GM20431 (cell line): ENCODE data around the gene A4GALT.

Experiments
- in situ Hi-C: fragments of 300-500 bp; cut with MseI, MboI; formaldehyde crosslinking; loops from one replicate; pipeline ENCODE4 v1.15.0; 2020; ENCODE audit warnings: low sequenced_read_pairs; ENCODE audit not compliant: unreplicated experiment

Gene A4GALT

DNA sequence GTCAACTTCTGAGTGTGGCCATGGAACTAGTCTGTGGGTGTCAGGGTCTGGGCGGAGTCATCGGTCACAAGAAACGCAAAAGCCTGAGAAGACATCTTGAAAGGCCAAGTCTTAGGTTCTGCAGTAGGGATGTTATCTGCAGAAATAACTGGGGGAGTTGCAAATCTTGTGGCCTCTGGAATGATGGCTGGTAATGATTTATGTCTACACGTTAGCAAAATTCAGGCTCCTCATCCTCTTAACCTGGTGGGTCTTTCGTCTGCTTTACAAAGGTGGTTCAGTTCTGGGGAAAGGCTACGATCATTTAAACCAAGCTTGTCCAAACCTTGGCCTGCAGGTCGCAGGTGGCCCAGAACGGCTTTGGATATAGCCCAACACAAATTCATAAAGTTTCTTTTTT is 64.1 kb downstream of the A4GALT start:
- in situ Hi-C loops, result no loop called here

DNA sequence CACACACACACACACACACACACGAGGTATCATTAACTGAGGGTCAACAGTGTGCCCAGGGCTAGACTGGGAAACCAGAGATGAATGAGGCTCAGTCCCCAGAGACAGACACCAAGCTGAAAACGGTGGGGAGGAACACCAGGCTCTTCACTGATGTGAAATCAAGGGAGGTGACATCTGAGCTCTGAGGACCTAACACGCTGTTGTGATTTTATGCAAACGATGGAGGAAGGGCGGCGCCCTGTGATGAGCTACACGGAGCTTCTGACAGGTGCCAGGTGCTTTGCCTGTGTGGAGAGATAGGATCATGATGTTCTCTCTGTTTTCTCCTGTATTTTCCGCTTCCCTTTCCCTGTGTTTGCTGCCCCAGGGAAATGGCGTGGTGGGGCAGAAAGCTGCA is 65.0 kb downstream of the A4GALT start:
- in situ Hi-C loops, result no loop called here

DNA sequence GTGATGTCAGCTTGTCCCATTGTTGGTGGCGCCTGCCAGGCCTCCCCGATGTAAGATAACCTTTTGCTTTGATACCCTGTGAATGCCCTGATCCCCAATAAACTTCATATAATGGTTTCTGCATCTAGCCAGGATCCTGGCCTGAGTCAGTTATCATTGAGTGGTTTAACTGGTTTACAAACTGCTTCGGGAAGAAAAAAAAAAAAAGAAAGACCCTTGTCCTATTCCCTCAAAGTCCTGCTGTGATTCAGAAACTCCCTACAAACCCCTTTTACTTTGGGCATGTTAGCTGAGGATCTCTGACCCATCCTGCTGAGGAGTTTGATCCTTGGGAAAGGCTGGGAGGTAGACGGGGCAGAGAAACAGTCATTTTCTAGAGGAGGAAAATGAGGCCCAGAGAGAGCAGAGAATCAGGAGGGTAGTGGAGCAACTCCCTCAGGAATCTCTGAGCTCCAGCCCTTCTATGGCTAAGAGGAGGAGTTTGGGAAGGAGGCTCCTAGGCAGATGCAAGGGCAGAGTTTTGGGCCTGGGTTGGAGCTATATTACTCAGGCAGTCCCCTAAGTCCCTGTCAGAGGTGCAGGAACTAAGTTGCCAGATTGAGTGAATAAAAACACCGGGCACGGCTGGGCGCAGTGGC is 66.1 kb downstream of the A4GALT start:
- in situ Hi-C loops, result no loop called here

DNA sequence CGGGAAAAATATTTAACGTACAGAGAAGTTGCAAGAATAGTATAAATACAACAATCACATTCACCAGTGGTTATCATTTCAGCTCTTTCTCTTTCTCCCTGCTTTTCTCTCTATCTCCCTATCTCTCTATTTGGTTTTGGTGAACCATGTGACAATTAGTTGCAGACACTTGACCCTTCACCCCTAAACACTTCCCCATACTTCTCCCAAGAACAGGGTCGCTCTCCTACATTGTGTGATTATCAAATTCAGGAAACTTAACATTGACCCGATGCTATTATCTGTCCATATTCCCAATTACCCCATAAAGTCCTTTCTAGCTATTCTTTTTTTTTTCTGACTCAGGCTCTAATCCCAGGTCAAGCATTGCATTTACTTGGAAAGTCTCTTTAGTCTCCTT is 66.7 kb downstream of the A4GALT start:
- in situ Hi-C loops, result no loop called here

DNA sequence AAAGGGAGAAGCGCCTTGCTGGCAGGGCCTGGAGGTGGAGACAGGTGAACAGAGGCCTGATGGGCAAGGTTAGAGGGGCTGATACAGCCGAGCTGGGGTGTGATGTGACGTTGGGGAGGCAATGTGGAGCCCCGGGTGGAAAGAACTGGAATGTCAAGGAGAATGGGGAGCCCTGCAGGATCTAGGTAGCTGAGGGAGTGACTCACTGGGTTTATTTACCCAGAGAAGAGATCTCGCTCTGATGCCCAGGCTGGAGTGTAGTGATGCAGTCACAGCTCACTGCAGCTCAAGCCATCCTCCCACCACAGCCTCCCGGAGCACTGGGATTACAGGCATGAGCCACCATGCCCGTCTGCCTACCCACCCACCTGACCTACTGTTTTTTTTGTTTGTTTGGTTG is 69.5 kb downstream of the A4GALT start:
- in situ Hi-C loops, result no loop called here

DNA sequence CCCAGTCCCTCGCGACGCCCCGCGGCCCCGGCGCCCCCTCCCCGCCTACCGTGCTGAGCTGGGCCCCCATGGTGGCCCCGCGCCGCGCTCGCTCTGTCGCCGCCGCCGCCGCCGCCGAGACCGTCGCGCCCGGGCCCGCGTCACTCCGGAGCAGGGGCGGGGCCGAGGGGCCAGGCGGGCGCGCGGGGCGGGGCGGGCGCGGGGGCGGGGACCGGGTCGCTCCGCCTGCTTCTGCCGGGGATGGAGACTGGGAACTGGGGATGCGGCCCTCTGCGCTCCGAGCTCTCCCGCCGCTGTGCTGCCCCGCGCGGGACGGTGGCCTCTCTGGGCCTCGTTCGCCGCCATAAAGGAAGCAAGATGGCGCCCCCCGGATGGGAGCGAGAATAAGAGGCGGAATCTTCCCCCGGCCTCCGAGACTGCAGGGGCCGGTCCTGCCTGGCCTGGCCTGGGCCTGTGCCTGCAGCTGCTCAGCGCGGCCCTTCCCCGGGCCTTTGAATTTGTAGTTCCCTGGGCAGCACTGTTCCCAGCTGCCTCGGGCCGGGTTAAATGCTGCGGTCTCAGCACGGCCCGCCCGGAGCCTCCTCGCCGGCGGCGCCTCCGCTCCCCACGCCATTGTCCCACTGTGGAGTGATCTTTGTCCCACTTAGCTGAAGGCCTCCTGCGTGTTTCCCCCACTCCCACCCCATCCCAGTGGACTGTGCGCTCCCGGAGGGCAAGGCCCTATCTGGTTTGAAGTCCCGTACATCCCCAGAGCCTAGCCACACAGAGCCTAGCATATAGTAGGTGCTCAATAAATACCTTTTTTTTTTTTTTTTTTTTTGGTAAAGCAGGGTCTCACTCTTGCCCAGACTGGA is 71.2 kb downstream of the A4GALT start, which contains the start of gene CYB5R3:
Gene CYB5R3 (minus strand): TSS at position 147 of the 854 bp plus-strand sequence. CDS start 77 bp downstream, at position 70.
- in situ Hi-C loops, result no loop called here

DNA sequence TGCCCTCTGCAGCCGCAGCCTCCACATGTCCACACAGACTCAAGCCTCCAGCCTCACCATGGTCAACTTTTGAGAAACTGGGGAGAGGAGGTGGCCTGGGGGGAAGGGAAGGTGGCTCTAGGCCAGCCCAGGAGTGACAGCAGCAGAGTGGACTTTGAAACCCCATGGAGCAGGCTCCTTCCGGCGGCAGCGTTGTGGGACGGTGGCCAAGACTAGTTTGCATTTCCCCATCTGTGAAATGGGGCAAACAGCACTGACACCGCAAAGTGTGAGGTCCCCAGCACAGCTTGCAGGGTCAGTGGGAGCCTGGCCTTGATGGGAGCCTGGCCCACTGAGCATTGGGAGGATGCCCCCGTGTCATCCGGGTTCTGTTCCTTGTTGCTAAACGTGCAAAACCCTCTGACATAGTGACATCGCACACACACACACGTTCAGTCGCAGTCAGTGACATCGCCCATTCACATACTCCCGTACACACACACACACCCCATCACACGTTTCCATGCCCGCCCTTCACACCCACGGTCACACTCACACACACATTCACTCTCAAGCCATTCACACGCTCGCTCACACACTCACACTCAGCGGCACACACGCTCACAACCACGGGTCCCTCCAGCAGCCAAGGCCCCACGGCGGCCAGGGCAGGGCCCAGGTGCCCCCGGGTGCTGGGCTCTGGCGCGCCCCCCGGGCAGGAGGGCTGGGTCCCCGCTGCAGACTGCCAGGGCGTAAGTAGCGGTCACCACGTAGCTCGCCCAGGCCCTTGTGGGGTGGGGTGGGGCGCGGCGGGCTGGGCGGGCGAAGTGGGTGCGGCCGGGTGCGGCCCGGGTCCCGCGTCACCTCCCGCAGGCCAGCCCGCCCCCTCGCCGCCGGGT is 72.1 kb downstream of the A4GALT start:
- in situ Hi-C loops, result no loop called here

DNA sequence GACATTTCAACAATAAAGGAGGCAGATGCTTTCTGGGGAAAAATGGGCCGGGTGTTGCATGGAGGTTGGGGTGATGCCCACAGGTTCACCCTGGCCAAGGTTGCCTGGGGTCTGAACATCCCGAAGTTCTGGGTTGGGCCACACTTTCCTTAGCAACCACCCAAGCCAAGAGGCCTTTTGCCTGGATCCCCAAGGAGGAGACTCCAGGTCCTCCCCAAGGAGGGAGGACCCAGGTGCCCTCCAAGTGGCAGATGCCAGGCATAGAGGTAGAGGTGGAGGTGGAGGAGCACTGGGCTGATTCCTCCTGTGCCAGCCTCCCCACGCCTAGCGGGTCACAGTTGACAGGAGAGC is 72.7 kb downstream of the A4GALT start:
- in situ Hi-C loops, result no loop called here

DNA sequence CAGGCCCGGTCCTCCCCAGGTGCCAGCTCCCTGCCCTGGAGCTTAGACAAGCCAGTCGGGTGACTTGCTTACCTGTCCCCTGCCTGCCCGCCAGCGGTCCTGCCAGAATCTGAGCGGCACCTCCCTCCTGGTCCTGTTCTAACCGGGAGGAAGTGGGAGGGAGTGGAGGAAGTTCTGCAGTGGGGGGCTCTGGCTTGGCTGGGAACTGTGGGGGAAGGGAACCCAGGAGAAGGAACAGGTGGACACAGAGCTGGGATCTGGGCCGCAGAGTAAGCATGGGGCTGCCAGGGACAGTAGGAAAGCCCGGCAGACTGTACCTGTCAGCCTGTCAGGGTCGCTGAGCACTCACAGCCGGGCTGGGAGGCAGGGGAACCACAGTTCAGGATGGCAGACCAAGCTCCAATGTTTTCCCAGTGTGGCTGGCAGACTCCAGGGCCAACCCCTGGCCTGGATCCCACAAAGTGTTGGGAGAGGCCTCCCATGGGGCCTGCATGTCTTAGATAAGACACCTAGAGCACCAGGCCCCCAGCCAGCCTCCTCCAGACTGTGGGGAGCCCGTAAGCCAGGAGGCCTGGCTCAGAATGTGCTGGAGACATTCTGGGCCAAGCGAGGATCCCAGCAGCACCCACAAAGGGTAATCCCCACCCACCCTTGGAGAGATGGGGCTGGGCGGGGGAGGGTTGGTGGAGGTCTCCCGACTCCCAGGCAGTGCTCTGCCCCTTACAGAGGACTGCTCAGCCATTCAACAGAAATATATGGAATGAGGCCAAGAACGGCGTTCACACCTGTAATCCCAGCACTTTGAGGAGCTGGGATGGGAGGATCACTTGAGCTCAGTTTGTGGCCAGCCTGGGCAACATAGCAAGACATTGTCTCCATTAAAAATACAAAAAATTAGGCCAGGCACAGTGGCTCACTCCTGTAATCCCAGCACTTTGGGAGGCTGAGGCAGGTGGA is 73.8 kb downstream of the A4GALT start:
- in situ Hi-C loops, result no loop called here

DNA sequence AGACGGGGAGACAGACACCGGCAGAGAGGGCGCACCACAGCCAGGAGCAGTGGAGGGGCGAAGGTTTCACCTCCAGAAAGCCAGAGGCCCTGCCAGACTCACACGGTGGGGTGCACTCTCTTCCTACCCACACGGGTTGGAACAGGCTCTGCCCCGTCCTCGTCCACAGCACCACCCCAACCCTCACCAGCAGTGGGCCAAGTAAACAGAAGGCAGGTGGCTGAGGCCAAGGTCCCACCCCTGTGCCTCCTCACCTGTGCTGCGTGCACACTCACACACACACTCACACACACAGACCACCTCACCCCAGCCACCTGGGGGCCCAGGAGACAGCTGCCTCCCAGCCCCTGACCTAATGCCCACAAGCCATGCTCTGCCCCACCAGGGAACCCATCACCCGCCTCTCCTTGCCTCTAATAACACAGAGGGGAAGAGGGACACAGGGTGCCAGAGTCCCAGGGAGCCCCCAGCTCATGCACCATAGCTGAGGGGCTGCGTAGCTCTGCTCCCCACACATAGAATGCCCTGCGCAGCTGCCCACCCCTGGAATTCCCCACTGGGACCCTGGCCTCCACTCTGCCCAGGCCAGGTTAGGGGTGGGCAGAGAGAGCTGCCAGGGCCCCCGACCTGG is 74.6 kb downstream of the A4GALT start:
- in situ Hi-C loops, result no loop called here

DNA sequence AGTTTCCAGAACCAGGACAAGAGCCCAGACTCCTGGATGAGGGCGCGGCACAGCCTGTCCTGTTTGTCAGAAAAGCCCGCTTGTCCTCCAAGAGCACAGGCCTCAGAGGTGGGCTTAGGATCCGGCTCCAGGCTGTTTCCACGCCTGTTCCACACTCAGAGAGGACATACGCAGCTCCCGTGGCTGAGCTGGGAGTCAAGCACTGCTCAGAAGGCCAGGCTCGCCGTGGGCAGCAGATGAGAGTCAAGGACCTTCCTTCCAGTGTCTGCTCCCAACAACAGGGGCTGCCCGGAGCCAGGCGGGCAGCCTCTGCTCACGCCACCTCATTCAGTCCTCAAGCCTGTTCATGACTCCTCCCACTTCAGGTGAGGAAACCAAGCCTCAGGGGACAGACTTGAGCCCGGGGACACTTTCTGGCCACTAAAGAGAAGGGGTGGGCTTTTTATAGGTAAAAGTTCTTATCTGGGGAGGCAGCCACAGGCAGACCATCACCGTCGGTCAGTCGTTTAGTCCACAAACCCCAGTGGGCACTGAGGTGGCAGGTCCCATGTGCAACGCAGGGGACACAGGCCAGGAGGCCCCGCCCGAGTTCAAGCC is 75.2 kb downstream of the A4GALT start:
- in situ Hi-C loops, result no loop called here

DNA sequence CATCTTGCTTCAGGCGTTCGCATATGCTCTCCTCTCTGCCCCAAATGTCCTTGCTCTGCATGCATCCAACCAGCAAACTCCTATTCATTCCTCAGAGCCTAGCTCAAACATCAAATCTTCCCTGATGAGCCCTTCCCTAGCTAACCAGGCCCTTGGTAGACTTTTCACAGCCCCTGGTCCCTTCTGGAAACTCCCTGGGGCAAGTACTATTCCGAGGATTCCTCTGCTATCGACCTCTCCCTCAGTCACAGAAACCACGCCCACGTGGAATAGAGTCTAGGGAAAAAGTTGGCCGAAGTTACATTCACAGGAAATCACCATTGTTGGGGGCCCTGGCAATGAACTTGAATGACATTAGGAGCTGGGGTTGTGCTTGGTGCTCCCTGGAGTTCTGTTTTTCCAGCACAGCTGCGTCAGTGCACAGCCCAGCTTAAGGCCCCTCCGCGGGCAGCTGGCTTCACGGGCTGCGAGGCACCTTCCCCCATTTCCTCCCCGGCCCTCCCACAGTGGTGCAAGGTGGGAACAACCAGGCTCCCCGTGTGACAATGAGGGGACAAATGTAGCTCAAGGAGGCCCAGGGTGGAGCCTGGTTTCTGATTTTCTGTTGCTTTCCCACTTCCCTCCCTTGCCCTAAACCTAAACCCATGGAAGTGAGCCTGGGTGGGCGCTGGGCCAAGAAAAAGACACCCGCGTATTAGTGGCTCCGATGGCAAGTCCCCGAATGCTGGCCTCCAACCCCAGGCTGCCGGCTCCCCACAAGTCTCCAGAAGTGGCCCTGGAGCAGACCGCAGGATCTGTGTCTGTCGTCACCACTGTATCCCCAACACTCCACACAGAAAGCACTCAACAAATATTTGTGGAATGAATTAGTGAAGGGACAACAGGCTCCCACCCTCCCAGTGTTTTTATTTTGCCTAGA is 76.0 kb downstream of the A4GALT start:
- in situ Hi-C loops, result no loop called here

DNA sequence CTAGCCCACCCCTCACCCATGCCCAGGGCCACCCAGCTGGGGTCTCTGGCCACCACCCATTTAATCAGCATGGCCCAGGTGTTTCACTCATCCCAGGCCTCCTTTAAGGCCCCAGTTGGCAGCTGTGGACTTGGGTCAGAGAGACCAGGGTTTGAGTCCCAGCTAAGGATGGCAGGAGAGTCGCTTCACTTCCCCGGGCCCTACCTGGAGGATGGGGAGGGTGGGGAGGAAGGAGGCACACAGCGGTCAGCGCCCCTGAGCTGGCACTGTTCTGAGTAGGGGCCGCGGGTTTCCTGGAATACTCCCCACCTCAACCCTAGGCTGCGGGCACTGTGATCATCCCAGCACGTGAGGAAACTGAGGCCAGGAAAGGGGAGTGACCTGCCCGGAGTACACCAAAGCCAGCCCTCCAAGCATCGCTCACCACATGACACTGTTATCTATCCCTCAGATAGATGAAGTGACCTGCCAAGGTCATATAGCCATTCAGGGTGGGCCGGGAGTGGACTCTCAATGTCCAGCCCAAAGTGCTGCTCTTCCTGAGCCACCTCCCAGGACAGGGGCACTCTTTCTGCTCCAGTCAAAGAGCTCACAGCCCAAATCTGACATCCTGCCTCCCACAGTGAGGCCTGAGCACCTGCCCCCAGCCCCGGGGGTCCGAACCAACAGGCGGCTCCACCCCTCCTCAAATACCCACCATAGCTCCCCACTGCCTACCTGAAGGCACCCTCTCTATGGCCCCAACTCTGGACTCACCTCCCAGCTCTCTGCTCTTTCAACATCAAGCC is 76.8 kb downstream of the A4GALT start:
- in situ Hi-C loops, result no loop called here

DNA sequence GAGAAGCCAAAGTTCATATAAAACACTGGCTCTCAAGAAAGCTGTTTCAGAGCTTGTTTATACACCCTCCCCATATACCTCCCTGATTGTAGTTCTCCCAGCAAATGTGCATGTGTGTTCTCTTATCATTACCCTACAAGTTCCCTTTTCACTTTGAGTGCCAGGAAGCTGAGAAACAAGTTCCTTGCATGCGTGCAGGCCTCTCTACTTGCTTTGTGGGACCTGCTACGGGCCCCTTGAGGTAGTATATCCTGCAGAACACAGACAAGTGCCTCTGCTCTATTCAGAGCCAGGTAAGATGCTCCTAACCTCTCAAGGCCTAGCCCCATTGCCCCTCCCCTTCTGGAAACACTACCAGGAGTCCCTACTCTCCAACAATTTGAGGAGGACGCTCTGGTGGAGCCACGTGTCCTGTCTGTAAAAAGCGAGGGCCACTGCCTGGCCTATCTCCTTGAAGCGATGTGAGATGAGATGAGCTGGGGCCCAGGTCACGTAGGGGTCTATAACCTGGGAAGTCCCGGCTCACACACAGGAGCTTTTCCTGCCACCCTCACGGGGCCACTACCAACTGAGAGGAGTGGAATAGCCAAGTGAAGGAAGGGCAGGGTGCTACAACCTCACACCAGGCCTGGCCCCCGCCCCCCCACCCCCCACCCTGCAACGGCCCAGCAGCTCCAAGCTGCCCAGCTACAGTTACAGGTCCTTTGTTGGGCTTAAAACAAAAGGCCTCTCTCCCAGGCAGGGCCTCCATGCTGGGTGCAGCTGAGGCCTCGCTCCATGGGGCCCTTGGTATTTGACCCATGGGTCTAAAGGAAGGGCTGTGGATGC is 77.7 kb downstream of the A4GALT start:
- in situ Hi-C loops, result no loop called here
